ENCODE measurements around the gene BRAF. TPM values are rescaled to one million over a fixed set of nuclear protein-coding genes. Genes with fewer than 3 reads are reported as not detected.

The BRAF gene
- total and polyA plus RNA-seq, 8 donors, result 5.2 to 21.7 (median 16.3) TPM

GRCh38 chr7:140734729-140735128 is 190.0 kb downstream of the BRAF start:
- DNase-seq (no peak), FAIRE-seq (peak; percentile 37), ATAC-seq (no peak)
- H3K4me1 ChIP-seq, result no peaks in the 10 kb centered on the region
- H3K4me3 ChIP-seq, result no peak overlapping the region
- peaks cover 0 to 11% (median 0%) of the 10 kb centered on the region in 3 donors for H3K36me3 ChIP-seq
- intact Hi-C loops (cut with DNase I), result no loop called here
- TF ChIP-seq, protein P1, sequence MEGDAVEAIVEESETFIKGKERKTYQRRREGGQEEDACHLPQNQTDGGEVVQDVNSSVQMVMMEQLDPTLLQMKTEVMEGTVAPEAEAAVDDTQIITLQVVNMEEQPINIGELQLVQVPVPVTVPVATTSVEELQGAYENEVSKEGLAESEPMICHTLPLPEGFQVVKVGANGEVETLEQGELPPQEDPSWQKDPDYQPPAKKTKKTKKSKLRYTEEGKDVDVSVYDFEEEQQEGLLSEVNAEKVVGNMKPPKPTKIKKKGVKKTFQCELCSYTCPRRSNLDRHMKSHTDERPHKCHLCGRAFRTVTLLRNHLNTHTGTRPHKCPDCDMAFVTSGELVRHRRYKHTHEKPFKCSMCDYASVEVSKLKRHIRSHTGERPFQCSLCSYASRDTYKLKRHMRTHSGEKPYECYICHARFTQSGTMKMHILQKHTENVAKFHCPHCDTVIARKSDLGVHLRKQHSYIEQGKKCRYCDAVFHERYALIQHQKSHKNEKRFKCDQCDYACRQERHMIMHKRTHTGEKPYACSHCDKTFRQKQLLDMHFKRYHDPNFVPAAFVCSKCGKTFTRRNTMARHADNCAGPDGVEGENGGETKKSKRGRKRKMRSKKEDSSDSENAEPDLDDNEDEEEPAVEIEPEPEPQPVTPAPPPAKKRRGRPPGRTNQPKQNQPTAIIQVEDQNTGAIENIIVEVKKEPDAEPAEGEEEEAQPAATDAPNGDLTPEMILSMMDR (IDR thresholded peaks at IDR 0.05), result no peak
- no peaks in the 10 kb centered on the region for H3K27me3 ChIP-seq
- WGBS, 2 donors, result 96 to 100% methylated on average over 2 of the region's 2 CpGs
- H3K27ac ChIP-seq, result no peak overlapping the region
- no peaks in the 10 kb centered on the region for H3K9me3 ChIP-seq

GRCh38 chr7:140734096-140734495 is 190.6 kb downstream of the BRAF start:
- peaks cover 0 to 5% (median 0%) of the 10 kb centered on the region in 3 donors for H3K36me3 ChIP-seq
- intact Hi-C loops (cut with DNase I), result no loop called here
- H3K4me1 ChIP-seq, result no peaks in the 10 kb centered on the region
- FAIRE-seq (no peak), DNase-seq (no peak), ATAC-seq (no peak)
- H3K27me3 ChIP-seq, result no peaks in the 10 kb centered on the region
- TF ChIP-seq, protein P1 (IDR thresholded peaks at IDR 0.05), result no peak
- no peaks in the 10 kb centered on the region for H3K9me3 ChIP-seq
- 66 to 70% methylated on average over 2 of the region's 2 CpGs for WGBS, 2 donors
- H3K27ac ChIP-seq, result no peak overlapping the region
- H3K4me3 ChIP-seq, result no peak overlapping the region

DNA sequence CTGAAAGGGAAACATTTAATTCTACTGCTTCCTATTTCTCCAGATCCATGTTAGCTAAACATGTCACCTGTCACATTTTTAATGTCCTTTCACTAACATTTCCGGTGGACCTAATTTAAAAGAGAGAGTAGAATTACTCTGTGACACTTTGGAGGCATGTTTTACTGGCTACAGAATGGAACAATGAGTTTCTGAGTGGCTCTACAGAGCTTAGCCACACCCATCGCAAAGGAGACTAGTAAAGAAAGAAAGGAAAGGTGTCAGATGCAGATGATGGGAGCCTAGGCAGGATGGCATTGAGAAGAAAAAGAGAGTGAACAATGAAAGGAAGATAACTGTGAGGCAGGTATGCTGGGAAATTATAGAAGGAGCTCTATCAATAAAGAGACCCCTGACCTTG is 192.3 kb downstream of the BRAF start:
- no peak overlapping the region for H3K4me3 ChIP-seq
- H3K27me3 ChIP-seq, result no peaks in the 10 kb centered on the region
- intact Hi-C loops (cut with DNase I), result no loop called here
- no peaks in the 10 kb centered on the region for H3K36me3 ChIP-seq
- 86 to 95% methylated on average over 2 of the region's 2 CpGs for WGBS, 2 donors
- FAIRE-seq (no peak), DNase-seq (no peak), ATAC-seq (no peak)
- H3K4me1 ChIP-seq, result no peaks in the 10 kb centered on the region
- TF ChIP-seq, protein P1 (IDR thresholded peaks at IDR 0.05), result no peak
- H3K9me3 ChIP-seq, result no peaks in the 10 kb centered on the region
- no peak overlapping the region for H3K27ac ChIP-seq

GRCh38 chr7:140726281-140726680 is 198.4 kb downstream of the BRAF start:
- intact Hi-C loops (cut with DNase I), result no loop called here
- no peak overlapping the region for H3K4me3 ChIP-seq
- H3K36me3 ChIP-seq, result peaks cover 0 to 8% (median 0%) of the 10 kb centered on the region in 3 donors
- H3K9me3 ChIP-seq, result no peaks in the 10 kb centered on the region
- FAIRE-seq, result no peak
- no peak for ATAC-seq
- H3K4me1 ChIP-seq, result no peaks in the 10 kb centered on the region
- H3K27ac ChIP-seq, result no peak overlapping the region
- TF ChIP-seq, protein P1 (IDR thresholded peaks at IDR 0.05), result no peak
- 61 to 82% methylated on average over 2 of the region's 2 CpGs for WGBS, 2 donors
- no peak for DNase-seq
- H3K27me3 ChIP-seq, result no peaks in the 10 kb centered on the region

GRCh38 chr7:140724706-140725105 is 200.0 kb downstream of the BRAF start:
- FAIRE-seq (no peak), DNase-seq (no peak), ATAC-seq (no peak)
- intact Hi-C loops (cut with DNase I), result no loop called here
- no peaks in the 10 kb centered on the region for H3K9me3 ChIP-seq
- H3K27ac ChIP-seq, result no peak overlapping the region
- TF ChIP-seq, protein P1 (IDR thresholded peaks at IDR 0.05), result no peak
- 88 to 94% methylated on average over 1 of the region's 1 CpG for WGBS, 2 donors
- H3K36me3 ChIP-seq, result peaks cover 0 to 8% (median 0%) of the 10 kb centered on the region in 3 donors
- no peak overlapping the region for H3K4me3 ChIP-seq
- H3K4me1 ChIP-seq, result no peaks in the 10 kb centered on the region
- no peaks in the 10 kb centered on the region for H3K27me3 ChIP-seq

Measured in pancreas (tissue), 10 donors.